Rectal smooth muscle tissue (tissue), 1 donor: Measurements from ENCODE around the gene PDE3A.
A peak's percentile ranks its signal among the peaks of the same experiment; 100 is the strongest.

ENCODE experiments used
- H3K27ac ChIP-seq: one replicate; pipeline ENCODE4 v1.7.0; 2013; ENCODE audit warnings: low read depth, low read length, inconsistent platforms
- H3K27me3 ChIP-seq: one replicate; pipeline ENCODE4 v1.7.0; 2013; ENCODE audit warnings: low read length; ENCODE audit not compliant: control insufficient read depth, insufficient read depth
- H3K36me3 ChIP-seq: one replicate; pipeline ENCODE4 v1.7.0; 2013; ENCODE audit warnings: low read length; ENCODE audit not compliant: control insufficient read depth, insufficient read depth
- H3K4me1 ChIP-seq: one replicate; pipeline ENCODE4 v1.7.0; 2013; ENCODE audit warnings: low read length; ENCODE audit not compliant: control insufficient read depth, insufficient read depth
- H3K4me3 ChIP-seq: one replicate; pipeline ENCODE4 v1.7.0; 2013; ENCODE audit warnings: low read length
- H3K9ac ChIP-seq: one replicate; pipeline ENCODE4 v1.7.0; 2013; ENCODE audit warnings: low read length

PDE3A gene

DNA sequence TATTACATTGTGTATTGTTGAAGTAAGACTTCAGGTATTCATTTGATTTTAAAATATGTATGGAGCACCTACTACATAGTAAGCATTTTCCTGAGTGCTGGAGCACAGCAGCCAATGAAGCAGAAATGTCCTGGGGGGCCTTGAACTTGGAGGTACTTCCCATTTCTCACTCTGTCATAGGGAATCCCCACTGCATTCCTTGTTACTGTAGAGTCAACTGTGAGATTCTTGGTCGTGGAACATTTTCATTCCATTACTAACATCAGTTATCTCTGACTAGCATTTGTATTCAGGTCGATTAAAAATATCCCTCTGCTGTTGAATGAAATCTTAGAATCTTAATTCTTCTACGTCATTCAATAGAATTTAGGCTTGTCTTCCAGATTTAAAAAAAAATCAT is 66.7 kb downstream of the PDE3A start:
- Histone ChIP-seq H3K36me3 (no peaks in the 10 kb centered on the region), H3K9ac (no peak overlapping the region), H3K4me3 (no peak overlapping the region), H3K4me1 (peaks cover 12% of the 10 kb centered on the region), H3K27ac (no peak overlapping the region), H3K27me3 (no peaks in the 10 kb centered on the region)

DNA sequence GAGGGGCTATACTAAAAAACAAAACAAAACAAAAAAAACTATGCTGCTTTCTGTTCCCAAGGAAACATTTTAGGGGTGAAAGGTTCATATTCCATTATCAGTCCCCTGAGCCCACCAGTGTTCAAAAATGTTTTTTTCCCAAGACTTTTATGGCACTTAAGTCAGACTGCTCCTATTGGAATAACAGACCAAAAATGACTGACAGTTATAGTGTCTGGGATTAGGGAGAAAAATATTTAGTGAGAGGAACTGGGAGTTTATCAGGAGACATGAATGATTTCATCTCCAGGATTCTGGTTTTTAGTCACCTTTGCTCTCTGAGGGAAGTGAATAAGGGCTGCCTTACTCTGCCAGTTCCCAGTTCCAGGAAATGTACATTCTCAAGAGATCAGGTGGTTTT is 68.0 kb downstream of the PDE3A start:
- H3K27ac ChIP-seq = no peak overlapping the region
- H3K4me1 ChIP-seq = peaks cover 9% of the 10 kb centered on the region
- no peak overlapping the region for H3K4me3 ChIP-seq
- H3K27me3 ChIP-seq = no peaks in the 10 kb centered on the region
- H3K9ac ChIP-seq = no peak overlapping the region
- no peaks in the 10 kb centered on the region for H3K36me3 ChIP-seq

DNA sequence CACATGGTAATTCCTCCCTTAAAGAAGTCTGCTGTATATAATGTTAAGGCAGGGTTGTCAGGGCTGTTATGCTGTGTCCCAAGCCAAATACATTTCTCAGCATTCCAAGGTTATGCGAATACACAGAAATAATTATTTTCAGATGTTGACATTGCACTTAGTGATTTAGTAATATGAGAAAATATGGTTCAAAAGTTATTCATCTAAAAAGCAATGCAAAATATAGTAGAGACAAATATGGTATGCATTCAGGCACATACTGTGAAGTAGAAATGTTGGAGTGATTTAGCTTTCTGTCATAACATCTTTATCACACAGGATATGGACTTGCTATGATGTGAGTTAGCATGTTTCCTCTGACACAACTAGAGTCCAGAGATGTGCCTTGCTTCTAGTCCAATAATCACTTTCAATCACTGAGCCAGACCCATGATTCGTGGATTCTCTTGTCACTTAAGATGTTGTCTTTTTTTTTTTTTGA is 70.0 kb downstream of the PDE3A start:
- Histone ChIP-seq H3K27me3 (no peaks in the 10 kb centered on the region), H3K4me3 (no peak overlapping the region), H3K9ac (no peak overlapping the region), H3K27ac (no peak overlapping the region), H3K36me3 (no peaks in the 10 kb centered on the region), H3K4me1 (peaks cover 12% of the 10 kb centered on the region)

DNA sequence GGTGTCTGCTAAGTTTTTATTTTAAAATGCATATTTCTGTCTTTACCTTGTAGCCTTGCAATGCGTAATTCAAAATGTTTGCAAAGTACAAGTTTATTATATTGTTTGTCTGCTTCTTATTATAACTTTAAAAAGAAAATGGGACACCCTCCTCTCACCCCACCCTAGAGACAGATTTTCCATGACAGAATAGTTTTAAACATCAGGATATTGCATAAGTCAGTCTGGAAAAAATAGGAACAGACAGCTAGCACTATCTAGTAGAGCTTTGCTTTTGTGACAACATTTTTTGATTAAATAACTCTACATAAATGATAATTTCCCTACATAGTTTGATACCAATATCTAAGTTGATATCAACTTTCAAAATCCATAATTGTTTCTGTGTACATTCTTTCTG is 71.3 kb downstream of the PDE3A start:
- Histone ChIP-seq H3K9ac (no peak overlapping the region), H3K4me1 (peaks cover 20% of the 10 kb centered on the region), H3K36me3 (no peaks in the 10 kb centered on the region), H3K4me3 (no peak overlapping the region), H3K27me3 (no peaks in the 10 kb centered on the region), H3K27ac (no peak overlapping the region)

DNA sequence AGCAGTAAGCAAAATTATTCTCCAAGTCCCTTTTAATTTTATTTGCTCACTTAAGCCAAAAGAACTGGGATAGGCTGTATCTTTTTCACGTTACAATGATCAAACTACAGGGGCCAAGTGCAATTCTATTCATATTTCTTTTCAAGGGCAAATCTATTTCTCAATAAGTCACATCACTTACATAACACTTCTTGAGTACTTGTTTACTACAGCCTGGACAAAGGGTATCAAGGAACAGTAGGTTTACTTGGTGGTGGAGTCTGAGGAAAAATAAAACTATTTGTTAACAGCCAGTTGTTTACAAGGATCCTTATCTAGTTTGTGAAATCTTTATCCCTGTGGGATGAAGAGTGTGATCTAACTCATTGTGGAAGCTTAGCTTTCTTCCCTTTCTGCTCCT is 72.1 kb downstream of the PDE3A start:
- H3K4me3 ChIP-seq = no peak overlapping the region
- H3K4me1 ChIP-seq = peaks cover 27% of the 10 kb centered on the region
- H3K9ac ChIP-seq = no peak overlapping the region
- no peaks in the 10 kb centered on the region for H3K36me3 ChIP-seq
- no peaks in the 10 kb centered on the region for H3K27me3 ChIP-seq
- no peak overlapping the region for H3K27ac ChIP-seq

DNA sequence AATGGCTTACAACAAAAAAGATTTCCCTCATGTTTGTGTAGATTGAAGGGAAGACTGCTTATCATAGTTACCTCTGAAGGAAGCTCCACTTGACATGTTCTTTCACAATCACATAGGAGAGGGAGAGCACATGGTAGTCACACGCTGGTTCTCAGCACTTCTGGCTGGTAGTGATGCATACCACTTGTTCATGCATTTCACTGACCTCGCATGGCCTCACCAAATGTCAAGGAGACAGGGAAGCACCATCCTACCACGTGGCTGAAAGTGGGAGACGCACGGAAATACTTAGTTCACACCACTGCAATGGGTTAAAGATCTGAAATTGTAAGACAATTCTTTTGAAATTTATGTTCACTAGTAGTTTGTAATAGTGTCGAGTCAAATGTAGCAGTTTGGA is 74.0 kb downstream of the PDE3A start:
- no peaks in the 10 kb centered on the region for H3K36me3 ChIP-seq
- no peak overlapping the region for H3K9ac ChIP-seq
- no peaks in the 10 kb centered on the region for H3K27me3 ChIP-seq
- no peak overlapping the region for H3K4me3 ChIP-seq
- H3K27ac ChIP-seq = peak overlapping the region; percentile 3
- H3K4me1 ChIP-seq = peaks cover 32% of the 10 kb centered on the region

DNA sequence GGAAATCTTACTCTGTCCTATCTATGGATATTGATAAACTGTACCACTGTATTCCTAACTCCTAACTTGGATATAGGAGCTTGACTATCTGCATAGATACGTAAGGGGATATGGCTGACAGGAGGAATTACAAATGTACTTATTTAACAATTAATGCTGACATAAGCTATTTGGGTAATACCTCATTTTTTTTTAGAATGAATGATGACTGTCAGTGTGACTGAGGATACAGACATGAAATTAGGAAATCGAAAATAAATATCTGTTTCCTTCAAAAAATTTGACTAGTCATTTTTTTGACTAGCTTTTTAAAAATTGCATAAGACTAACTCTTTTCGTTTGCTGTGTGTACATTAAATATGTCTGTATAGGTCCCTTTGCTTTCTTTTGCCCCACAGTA is 74.9 kb downstream of the PDE3A start:
- Histone ChIP-seq H3K4me1 (peaks cover 30% of the 10 kb centered on the region), H3K27me3 (no peaks in the 10 kb centered on the region), H3K36me3 (no peaks in the 10 kb centered on the region), H3K9ac (no peak overlapping the region), H3K4me3 (no peak overlapping the region), H3K27ac (no peak overlapping the region)

DNA sequence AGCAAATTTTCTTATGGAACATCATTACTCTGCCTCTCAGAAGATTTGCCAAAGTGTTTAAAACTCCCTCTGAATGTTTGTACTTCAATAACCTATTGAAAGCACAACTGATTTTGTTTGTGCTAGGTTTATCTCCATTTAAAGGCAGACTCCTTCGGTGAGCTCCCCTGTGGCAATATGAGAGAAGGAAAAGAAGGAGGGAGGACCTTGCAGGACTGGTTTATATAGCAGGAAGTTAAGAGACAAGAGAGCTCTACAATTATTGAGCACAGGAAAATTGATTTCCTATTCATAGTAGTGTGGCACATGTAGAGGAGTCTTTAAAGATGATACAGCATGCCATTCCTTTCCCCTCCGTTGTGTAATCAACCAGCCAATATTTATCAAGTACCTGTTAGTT is 75.5 kb downstream of the PDE3A start:
- Histone ChIP-seq H3K4me1 (peaks cover 28% of the 10 kb centered on the region), H3K27me3 (no peaks in the 10 kb centered on the region), H3K36me3 (no peaks in the 10 kb centered on the region), H3K9ac (no peak overlapping the region), H3K4me3 (no peak overlapping the region), H3K27ac (no peak overlapping the region)

DNA sequence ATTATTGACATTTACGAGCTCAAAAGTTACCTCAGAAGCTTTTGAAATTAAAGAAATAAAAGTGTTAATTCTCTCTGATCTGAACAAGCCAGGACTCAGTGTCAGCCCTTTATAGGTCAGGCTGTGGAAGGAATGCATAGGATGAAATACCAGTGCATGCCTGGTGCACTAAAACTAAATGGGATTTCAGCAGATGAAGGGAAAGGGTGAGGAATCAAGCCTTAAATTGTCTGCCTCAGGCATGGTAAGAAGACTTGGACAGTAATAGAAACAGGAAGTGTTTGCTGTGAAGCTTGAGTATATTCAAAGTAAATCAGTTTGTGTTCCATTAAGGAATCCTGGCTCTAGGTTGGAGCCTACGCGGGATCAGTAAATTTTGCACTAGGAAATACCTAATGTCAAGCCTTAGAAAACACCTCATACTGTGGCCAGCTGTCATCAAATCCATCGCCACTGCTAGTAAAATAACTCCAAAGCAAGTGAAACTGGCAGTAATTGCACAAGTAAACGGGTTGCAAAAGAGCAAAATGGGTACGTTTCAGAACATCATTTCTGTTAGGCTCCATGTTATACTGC is 76.3 kb downstream of the PDE3A start:
- no peak overlapping the region for H3K4me3 ChIP-seq
- no peak overlapping the region for H3K9ac ChIP-seq
- peak overlapping the region; percentile 27 for H3K27ac ChIP-seq
- H3K4me1 ChIP-seq = peaks cover 24% of the 10 kb centered on the region
- H3K36me3 ChIP-seq = no peaks in the 10 kb centered on the region
- no peaks in the 10 kb centered on the region for H3K27me3 ChIP-seq

DNA sequence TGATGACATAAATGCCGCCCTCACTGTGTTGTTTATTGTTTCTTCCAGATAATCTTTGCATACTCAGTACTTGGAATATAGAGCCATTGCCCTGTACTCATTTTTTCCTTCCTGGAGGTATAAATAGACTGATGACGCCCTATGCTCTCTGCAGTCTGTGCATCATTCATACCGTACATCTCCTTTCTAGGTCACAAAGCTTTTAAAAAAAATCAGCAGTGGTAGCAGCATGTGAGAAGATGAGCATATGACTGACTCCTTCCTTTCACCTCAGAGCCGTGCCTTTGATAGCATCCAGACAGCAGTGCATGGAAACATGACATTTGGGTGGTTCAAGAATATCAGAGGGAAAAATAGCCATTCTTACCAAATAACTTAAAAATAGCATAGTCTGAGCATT is 77.3 kb downstream of the PDE3A start:
- H3K36me3 ChIP-seq = no peaks in the 10 kb centered on the region
- no peak overlapping the region for H3K4me3 ChIP-seq
- H3K4me1 ChIP-seq = peaks cover 25% of the 10 kb centered on the region
- no peak overlapping the region for H3K27ac ChIP-seq
- H3K9ac ChIP-seq = no peak overlapping the region
- no peaks in the 10 kb centered on the region for H3K27me3 ChIP-seq

DNA sequence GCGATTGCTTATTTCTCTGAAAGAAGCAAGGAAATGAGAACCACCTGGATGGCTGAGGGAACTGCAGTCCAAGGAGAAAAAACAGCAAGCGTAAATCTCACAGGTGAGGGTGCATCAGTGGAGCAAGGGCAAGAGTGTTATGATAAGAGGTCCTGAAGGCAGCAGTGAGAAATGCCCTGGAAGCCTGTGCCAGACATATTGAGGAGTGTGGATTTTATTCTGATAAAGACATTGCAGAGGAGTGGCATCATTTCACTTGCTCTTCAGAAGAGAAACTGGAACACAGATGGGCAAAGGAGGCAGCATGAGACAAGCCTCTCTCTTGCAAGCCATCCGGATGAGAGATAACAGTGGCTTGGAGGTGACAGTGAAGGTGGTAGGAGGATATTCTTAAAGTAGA is 78.5 kb downstream of the PDE3A start:
- Histone ChIP-seq H3K4me3 (no peak overlapping the region), H3K36me3 (no peaks in the 10 kb centered on the region), H3K27ac (no peak overlapping the region), H3K4me1 (peaks cover 25% of the 10 kb centered on the region), H3K9ac (no peak overlapping the region), H3K27me3 (no peaks in the 10 kb centered on the region)

DNA sequence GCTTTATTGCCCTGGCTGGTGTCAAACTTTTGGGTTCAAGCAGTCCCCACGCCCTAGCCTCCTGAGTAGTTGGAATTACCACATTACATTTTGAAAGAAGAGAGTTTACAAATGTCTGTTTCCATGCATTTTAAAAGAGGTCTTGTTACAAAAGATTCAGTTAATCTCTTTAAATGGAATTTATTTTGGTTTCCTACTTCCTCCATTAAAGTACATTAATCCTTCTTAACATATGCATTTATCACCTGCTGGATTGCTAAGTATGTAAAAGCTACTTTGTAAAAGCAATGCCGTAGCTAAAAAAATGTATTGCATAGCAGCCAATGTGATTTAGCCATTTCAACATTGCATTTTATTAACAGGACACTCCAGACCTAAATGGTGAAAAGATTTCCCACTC is 80.4 kb downstream of the PDE3A start:
- Histone ChIP-seq H3K4me1 (peaks cover 22% of the 10 kb centered on the region), H3K27me3 (no peaks in the 10 kb centered on the region), H3K36me3 (no peaks in the 10 kb centered on the region), H3K9ac (no peak overlapping the region), H3K4me3 (no peak overlapping the region), H3K27ac (no peak overlapping the region)

DNA sequence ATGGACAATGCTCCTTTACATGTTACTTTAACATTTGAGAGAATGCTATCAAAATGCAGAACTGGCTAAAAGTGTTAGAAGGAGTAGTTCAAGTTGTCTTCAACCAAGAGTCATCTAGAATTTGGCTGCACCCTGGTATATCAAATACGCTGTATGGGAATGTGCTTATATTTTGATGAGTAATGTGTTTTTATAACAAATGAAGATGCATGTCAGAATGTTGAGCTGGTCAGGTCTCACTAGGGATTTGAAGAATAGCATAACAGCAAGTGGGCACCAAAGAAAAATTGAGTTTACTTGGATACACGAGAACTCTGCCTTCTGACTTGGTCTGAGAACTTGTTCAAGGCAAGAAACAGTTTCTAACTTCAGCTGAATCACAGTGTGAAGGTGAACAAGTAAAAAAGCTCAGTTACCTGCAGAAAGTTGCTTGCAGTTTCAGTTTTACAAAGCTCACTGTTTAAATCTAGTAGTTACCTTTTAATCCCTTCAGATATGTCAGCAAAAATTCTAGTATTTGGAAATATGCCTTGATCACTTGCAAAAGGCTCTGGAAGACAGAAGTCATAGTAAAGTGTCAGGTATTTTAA is 82.3 kb downstream of the PDE3A start:
- Histone ChIP-seq H3K4me3 (no peak overlapping the region), H3K36me3 (no peaks in the 10 kb centered on the region), H3K4me1 (peaks cover 6% of the 10 kb centered on the region), H3K27ac (no peak overlapping the region), H3K27me3 (no peaks in the 10 kb centered on the region), H3K9ac (no peak overlapping the region)
